Muscle layer of duodenum (tissue), 2 donors: ENCODE measurements around the gene BMP8A.
"Not testable (repeated sequence)": the region's sequence is repeated elsewhere in the genome, so short reads cannot be mapped to it uniquely, and the experiment has no call there.

Experiments
- H3K27ac ChIP-seq: one replicate; pipeline ENCODE4 v1.7.0; 2013; ENCODE audit warnings: mild to moderate bottlenecking, low read length
- H3K27me3 ChIP-seq: one replicate; pipeline ENCODE4 v1.7.0; 2013; ENCODE audit warnings: low read depth, mild to moderate bottlenecking, control low read depth, low read length
- H3K36me3 ChIP-seq, 2 donors: one replicate each; pipeline ENCODE4 v1.7.0; 2013; ENCODE audit warnings: low read length in 2 of 2, control low read depth in 1 of 2, mild to moderate bottlenecking in 1 of 2; ENCODE audit not compliant: insufficient read depth in 2 of 2, control insufficient read depth in 1 of 2
- H3K4me1 ChIP-seq, 2 donors: one replicate each; pipeline ENCODE4 v1.7.0; 2013; ENCODE audit warnings: low read length in 2 of 2, mild to moderate bottlenecking in 2 of 2, control low read depth in 1 of 2, moderate library complexity in 1 of 2; ENCODE audit not compliant: insufficient read depth in 2 of 2, control insufficient read depth in 1 of 2
- H3K4me3 ChIP-seq, 2 donors: one replicate each; pipeline ENCODE4 v1.7.0; 2013; ENCODE audit warnings: low read length in 2 of 2, low read depth in 1 of 2, mild to moderate bottlenecking in 1 of 2
- H3K9me3 ChIP-seq, 2 donors: one replicate each; pipeline ENCODE4 v1.7.0; 2013; ENCODE audit warnings: low read length in 2 of 2, control low read depth in 1 of 2, mild to moderate bottlenecking in 1 of 2; ENCODE audit not compliant: control insufficient read depth in 1 of 2
- donor health status: healthy.

BMP8A gene

GRCh38 chr1:39522661-39523567 lies 31.5 kb downstream of the BMP8A start:
- Histone ChIP-seq H3K9me3 (no peaks in the 10 kb centered on the region), H3K4me3 (no peak overlapping the region), H3K27ac (no peak overlapping the region), H3K4me1 (no peaks in the 10 kb centered on the region), H3K27me3 (no peaks in the 10 kb centered on the region), H3K36me3 (peaks cover 3 to 15% of the 10 kb centered on the region in 2 donors)

DNA sequence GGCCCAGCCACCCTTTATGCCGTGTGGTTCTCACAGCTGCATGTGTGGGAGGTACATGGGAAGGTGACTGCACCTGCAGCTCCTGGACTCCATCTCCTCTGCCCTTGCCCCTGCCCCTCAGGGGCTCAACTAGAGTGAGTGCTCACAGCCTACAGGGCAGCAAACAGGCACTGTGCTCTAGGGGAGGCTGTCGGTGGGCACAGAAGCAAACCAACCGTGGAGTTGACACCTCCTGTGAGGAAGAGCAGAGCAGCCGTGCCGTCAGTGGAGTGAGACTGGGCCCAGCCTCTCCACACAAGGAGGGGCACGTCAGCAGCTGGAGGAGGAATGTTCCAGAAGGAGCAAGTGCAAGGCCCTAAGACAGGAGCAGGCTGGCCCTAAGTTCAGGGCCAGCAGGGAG lies 32.7 kb downstream of the BMP8A start:
- no peaks in the 10 kb centered on the region for H3K9me3 ChIP-seq
- no peaks in the 10 kb centered on the region for H3K27me3 ChIP-seq
- no peak overlapping the region for H3K4me3 ChIP-seq
- H3K4me1 ChIP-seq: no peaks in the 10 kb centered on the region
- H3K27ac ChIP-seq: no peak overlapping the region
- peaks cover 8 to 21% of the 10 kb centered on the region in 2 donors for H3K36me3 ChIP-seq

GRCh38 chr1:39524591-39525365 lies 33.3 kb downstream of the BMP8A start:
- Histone ChIP-seq H3K9me3 (no peaks in the 10 kb centered on the region), H3K36me3 (peaks cover 8 to 21% of the 10 kb centered on the region in 2 donors), H3K4me1 (no peaks in the 10 kb centered on the region), H3K27me3 (no peaks in the 10 kb centered on the region), H3K27ac (no peak overlapping the region), H3K4me3 (no peak overlapping the region)

DNA sequence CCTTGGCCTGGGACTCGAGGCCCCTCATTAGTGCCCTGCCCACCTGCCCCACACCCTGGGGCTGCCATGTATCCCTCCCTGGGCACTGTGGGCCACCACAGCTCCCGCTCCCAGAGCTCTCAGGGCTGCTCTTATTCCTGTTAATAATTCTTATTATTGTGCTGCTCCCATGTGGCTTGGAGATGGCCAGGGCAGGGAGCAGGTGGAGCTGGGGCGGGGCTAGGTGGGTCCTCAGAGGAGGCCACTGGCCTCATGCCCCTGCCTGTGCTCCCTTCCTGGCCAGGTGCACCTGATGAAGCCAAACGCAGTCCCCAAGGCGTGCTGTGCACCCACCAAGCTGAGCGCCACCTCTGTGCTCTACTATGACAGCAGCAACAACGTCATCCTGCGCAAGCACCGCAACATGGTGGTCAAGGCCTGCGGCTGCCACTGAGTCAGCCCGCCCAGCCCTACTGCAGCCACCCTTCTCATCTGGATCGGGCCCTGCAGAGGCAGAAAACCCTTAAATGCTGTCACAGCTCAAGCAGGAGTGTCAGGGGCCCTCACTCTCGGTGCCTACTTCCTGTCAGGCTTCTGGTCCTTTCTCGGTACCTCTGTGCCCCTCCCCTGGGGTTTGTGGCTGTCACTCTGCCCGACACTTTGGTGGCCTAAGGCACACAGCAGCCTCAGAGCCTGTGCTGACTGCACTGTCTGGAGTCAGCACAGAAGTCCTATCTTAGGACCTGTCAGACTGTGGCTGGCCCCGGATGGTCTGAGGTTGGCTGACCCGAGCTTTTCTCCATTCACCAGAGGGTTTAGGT lies 34.1 kb downstream of the BMP8A start:
- peaks cover 8 to 21% of the 10 kb centered on the region in 2 donors for H3K36me3 ChIP-seq
- no peak overlapping the region for H3K27ac ChIP-seq

GRCh38 chr1:39526466-39527189 lies 35.2 kb downstream of the BMP8A start:
- Histone ChIP-seq H3K4me3 (no peak overlapping the region), H3K4me1 (no peaks in the 10 kb centered on the region), H3K36me3 (peaks cover 14 to 24% of the 10 kb centered on the region in 2 donors), H3K27me3 (no peaks in the 10 kb centered on the region), H3K9me3 (no peaks in the 10 kb centered on the region), H3K27ac (no peak overlapping the region)

More for the DNA sequence above, 34.1 kb downstream of the BMP8A start:
- Histone ChIP-seq H3K4me1 (no peaks in the 10 kb centered on the region), H3K27me3 (no peaks in the 10 kb centered on the region), H3K4me3 (no peak overlapping the region), H3K9me3 (no peaks in the 10 kb centered on the region)

DNA sequence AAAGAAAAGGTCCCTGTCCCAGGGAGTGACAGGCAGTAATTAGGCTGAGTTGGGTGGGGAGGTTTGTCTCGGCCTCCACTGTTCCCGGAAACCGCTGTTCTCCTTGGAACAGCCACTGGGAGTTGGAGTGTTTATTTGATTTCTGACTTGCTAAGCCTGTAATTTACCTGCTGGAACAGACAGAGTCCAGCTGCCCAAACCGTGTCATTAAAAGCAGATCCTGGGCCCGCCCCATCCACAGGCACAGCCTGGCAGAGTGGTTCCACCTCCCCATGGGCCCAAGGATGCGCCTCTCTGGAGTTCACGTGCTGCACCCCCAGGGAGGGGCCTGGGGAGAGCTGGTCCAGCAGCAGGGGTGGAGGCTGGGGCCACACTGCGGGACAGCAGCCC lies 35.7 kb downstream of the BMP8A start:
- not testable (repeated sequence) for H3K9me3 ChIP-seq, H3K27ac ChIP-seq, H3K4me1 ChIP-seq, H3K4me3 ChIP-seq, H3K27me3 ChIP-seq
- H3K36me3 ChIP-seq: peaks cover 17 to 28% of the 10 kb centered on the region in 2 donors

- no peaks in the 10 kb centered on the region for H3K9me3 ChIP-seq
- H3K4me3 ChIP-seq: no peak overlapping the region
- H3K27me3 ChIP-seq: no peaks in the 10 kb centered on the region
- no peak overlapping the region for H3K27ac ChIP-seq
- no peaks in the 10 kb centered on the region for H3K4me1 ChIP-seq
- peaks cover 17 to 28% of the 10 kb centered on the region in 2 donors for H3K36me3 ChIP-seq
These were observed 36.6 kb downstream of the BMP8A start for GRCh38 chr1:39528082-39528481.

- Histone ChIP-seq H3K27ac (no peak overlapping the region), H3K4me1 (no peaks in the 10 kb centered on the region), H3K9me3 (no peaks in the 10 kb centered on the region), H3K4me3 (no peak overlapping the region), H3K27me3 (no peaks in the 10 kb centered on the region), H3K36me3 (peaks cover 17 to 39% of the 10 kb centered on the region in 2 donors)
These were observed 38.6 kb downstream of the BMP8A start for GRCh38 chr1:39529901-39530535.

GRCh38 chr1:39531526-39531925 lies 40.1 kb downstream of the BMP8A start:
- H3K4me3 ChIP-seq: no peak overlapping the region
- H3K27me3 ChIP-seq: no peaks in the 10 kb centered on the region
- no peak overlapping the region for H3K27ac ChIP-seq
- no peaks in the 10 kb centered on the region for H3K9me3 ChIP-seq
- no peaks in the 10 kb centered on the region for H3K4me1 ChIP-seq
- peaks cover 17 to 42% of the 10 kb centered on the region in 2 donors for H3K36me3 ChIP-seq

DNA sequence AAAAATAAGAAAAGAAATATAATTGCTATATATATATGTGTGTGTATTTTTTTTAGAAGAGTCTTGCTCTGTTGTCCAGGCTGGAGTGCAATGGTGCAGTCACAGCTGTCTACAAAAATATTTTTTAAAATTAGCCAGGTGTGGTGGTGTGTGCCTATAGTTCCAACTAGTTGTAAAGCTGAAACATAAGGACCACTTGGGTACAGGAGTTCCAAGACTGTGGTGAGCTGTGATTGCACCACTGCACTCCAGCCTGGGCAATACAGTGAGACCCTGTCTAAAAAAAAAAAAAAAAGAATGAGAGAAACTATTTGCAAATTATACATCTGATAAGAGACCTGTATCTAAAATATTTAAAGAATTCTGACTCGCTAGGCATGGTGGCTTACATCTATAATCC lies 42.0 kb downstream of the BMP8A start:
- H3K27me3 ChIP-seq: no peaks in the 10 kb centered on the region
- no peak overlapping the region for H3K27ac ChIP-seq
- no peaks in the 10 kb centered on the region for H3K4me1 ChIP-seq
- peaks cover 17 to 33% of the 10 kb centered on the region in 2 donors for H3K36me3 ChIP-seq
- H3K9me3 ChIP-seq: no peaks in the 10 kb centered on the region
- no peak overlapping the region for H3K4me3 ChIP-seq
